ENCODE results near the gene CDK3. TPM values are rescaled to one million over a fixed set of nuclear protein-coding genes. Genes with fewer than 3 reads are reported as not detected.

Gene CDK3
- total RNA-seq, 1 experiment from 2014 or later: 5.2 TPM

DNA sequence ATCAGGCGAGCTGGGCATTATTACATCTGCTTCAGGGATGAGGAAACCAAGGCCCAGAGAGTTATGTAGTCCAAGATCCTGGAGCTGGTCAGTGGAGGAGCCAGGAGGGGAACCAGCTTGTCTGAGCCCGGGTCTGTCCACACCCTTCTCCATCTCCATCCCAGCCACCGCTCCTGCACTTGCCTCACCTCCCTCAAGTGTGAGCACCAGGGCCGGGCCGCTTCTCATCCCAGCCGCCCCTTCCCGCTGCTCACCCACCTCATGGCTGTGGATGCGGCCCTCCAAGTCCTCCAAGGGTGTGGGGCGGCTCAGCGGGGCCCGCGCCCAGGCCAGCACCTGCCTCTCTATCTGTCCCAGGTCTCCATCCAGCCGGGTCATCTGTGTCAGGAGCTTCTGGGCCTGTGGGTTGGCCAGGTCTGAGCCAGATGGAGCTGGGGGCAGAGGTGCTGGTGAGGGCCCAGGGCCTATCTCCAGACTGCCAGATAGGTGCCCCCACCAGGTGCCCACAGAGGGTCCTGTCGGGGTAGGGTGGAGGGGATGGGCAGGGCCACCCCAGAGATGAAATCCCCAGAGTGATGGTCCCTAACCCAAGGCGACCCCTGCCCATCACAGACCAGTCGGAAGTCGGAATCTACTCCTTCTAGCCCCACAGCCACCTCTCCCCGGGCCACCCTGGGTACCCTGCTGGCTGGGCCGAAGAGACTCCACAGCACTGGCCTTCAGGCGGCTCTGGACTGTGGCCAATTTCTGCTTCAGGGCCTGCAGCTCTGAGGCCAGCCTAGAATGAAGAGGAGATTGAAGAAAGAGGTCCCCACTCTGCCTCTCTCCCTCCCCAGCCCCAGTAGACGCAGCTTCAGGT, 17.1 kb downstream of the CDK3 start:
- TF ChIP-seq, protein P1, sequence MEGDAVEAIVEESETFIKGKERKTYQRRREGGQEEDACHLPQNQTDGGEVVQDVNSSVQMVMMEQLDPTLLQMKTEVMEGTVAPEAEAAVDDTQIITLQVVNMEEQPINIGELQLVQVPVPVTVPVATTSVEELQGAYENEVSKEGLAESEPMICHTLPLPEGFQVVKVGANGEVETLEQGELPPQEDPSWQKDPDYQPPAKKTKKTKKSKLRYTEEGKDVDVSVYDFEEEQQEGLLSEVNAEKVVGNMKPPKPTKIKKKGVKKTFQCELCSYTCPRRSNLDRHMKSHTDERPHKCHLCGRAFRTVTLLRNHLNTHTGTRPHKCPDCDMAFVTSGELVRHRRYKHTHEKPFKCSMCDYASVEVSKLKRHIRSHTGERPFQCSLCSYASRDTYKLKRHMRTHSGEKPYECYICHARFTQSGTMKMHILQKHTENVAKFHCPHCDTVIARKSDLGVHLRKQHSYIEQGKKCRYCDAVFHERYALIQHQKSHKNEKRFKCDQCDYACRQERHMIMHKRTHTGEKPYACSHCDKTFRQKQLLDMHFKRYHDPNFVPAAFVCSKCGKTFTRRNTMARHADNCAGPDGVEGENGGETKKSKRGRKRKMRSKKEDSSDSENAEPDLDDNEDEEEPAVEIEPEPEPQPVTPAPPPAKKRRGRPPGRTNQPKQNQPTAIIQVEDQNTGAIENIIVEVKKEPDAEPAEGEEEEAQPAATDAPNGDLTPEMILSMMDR (IDR thresholded peaks at IDR 0.05; ENCODE audit: insufficient read depth in 1 of 2, low read depth in 1 of 2, low read length in 1 of 2, severe bottlenecking in 1 of 2, unreplicated experiment in 1 of 2): no peak
- intact Hi-C loops (cut with micrococcal nuclease; ENCODE audit: unreplicated experiment): no loop called here
- Histone ChIP-seq H3K9me3 (no peaks in the 10 kb centered on the region), H3K4me1 (peaks cover 11% of the 10 kb centered on the region), H3K36me3 (ENCODE audit: control insufficient read depth, insufficient read depth, low read length) (no peaks in the 10 kb centered on the region), H3K4me3 (ENCODE audit: low read depth, low read length) (no peak overlapping the region), H3K27me3 (replicated peaks; ENCODE audit: control insufficient read depth, insufficient read depth, low read length) (no peaks in the 10 kb centered on the region)
- no TSS peak for BruUV-seq (replicated peaks)
- H3K9me3 Mint-ChIP-seq (ENCODE audit: unreplicated experiment): no peaks in the 10 kb centered on the region
- no peak overlapping the region for H3K27ac Mint-ChIP-seq (ENCODE audit: unreplicated experiment)
- CTCF ChIA-PET: interaction anchor here (0.5 to 0.6 kb wide), 2 partner anchors 26 to 91 kb away, joined by 3 to 4 read pairs; no protein-coding TSS in a partner anchor
- no peak overlapping the region for H3K4me3 Mint-ChIP-seq (ENCODE audit: unreplicated experiment)
- H3K4me1 Mint-ChIP-seq (ENCODE audit: low read depth, unreplicated experiment): peaks cover 22% of the 10 kb centered on the region
- peaks cover 5% of the 10 kb centered on the region for H3K36me3 Mint-ChIP-seq (ENCODE audit: insufficient read depth, unreplicated experiment)
- POLR2A ChIA-PET: interaction anchor here (0.9 kb wide), 1 partner anchor 86 kb away, joined by 4 read pairs; the partner anchor contains the start of gene EXOC7
- DNase-seq: no peak
- no peaks in the 10 kb centered on the region for H3K27me3 Mint-ChIP-seq (ENCODE audit: insufficient read depth, unreplicated experiment)

GRCh38 chr17:76018340-76018680, 17.7 kb downstream of the CDK3 start:
- Mint-ChIP-seq H3K4me1 (ENCODE audit: low read depth, unreplicated experiment) (peaks cover 20% of the 10 kb centered on the region), H3K36me3 (ENCODE audit: insufficient read depth, unreplicated experiment) (peaks cover 5% of the 10 kb centered on the region), H3K9me3 (ENCODE audit: unreplicated experiment) (no peaks in the 10 kb centered on the region), H3K4me3 (ENCODE audit: unreplicated experiment) (no peak overlapping the region), H3K27ac (ENCODE audit: unreplicated experiment) (no peak overlapping the region), H3K27me3 (ENCODE audit: insufficient read depth, unreplicated experiment) (no peaks in the 10 kb centered on the region)
- ChIA-PET CTCF (interaction anchor here (0.5 kb wide), 1 partner anchor 91 kb away, joined by 3 read pairs; no protein-coding TSS in a partner anchor), POLR2A (interaction anchor here (0.9 kb wide), 1 partner anchor 85 kb away, joined by 4 read pairs; the partner anchor contains the start of gene EXOC7)
- H3K36me3 ChIP-seq (ENCODE audit: control insufficient read depth, insufficient read depth, low read length): no peaks in the 10 kb centered on the region
- no peaks in the 10 kb centered on the region for H3K9me3 ChIP-seq
- TF ChIP-seq, protein P1 (IDR thresholded peaks at IDR 0.05; ENCODE audit: insufficient read depth in 1 of 2, low read depth in 1 of 2, low read length in 1 of 2, severe bottlenecking in 1 of 2, unreplicated experiment in 1 of 2): no peak
- intact Hi-C loops (cut with micrococcal nuclease; ENCODE audit: unreplicated experiment): no loop called here
- no TSS peak for BruUV-seq (replicated peaks)
- DNase-seq: no peak
- no peaks in the 10 kb centered on the region for H3K27me3 ChIP-seq (replicated peaks; ENCODE audit: control insufficient read depth, insufficient read depth, low read length)
- no peak overlapping the region for H3K4me3 ChIP-seq (ENCODE audit: low read depth, low read length)
- H3K4me1 ChIP-seq: peaks cover 11% of the 10 kb centered on the region

DNA sequence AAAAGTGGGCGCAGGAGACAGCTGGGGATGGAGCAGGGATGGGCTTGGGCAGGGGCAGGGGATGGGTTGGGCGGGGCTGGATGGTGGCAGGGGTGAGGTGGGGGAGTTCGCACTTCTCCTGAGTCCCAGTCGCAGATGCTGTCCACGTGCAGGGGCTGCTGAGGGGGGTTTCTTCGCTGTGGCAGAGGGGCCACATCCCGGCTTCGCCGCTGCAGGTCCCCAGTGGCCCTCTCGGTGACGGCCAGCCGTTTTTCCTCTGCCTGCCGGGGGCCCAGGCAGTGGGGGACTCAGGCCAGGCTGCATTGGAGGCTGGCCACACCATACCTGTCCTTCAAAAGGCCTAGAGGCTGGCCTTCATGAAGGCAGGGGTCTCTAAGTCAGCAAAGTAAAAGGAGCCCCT, 18.1 kb downstream of the CDK3 start:
- Histone ChIP-seq H3K4me3 (ENCODE audit: low read depth, low read length) (no peak overlapping the region), H3K4me1 (peaks cover 8% of the 10 kb centered on the region), H3K36me3 (ENCODE audit: control insufficient read depth, insufficient read depth, low read length) (no peaks in the 10 kb centered on the region), H3K9me3 (no peaks in the 10 kb centered on the region), H3K27me3 (replicated peaks; ENCODE audit: control insufficient read depth, insufficient read depth, low read length) (no peaks in the 10 kb centered on the region)
- ChIA-PET POLR2A (no interaction called here), CTCF (no interaction called here)
- BruUV-seq (replicated peaks): no TSS peak
- Mint-ChIP-seq H3K4me1 (ENCODE audit: low read depth, unreplicated experiment) (peaks cover 15% of the 10 kb centered on the region), H3K36me3 (ENCODE audit: insufficient read depth, unreplicated experiment) (peaks cover 5% of the 10 kb centered on the region), H3K27ac (ENCODE audit: unreplicated experiment) (no peak overlapping the region), H3K9me3 (ENCODE audit: unreplicated experiment) (no peaks in the 10 kb centered on the region), H3K4me3 (ENCODE audit: unreplicated experiment) (no peak overlapping the region), H3K27me3 (ENCODE audit: insufficient read depth, unreplicated experiment) (no peaks in the 10 kb centered on the region)
- TF ChIP-seq, protein P1 (IDR thresholded peaks at IDR 0.05; ENCODE audit: insufficient read depth in 1 of 2, low read depth in 1 of 2, low read length in 1 of 2, severe bottlenecking in 1 of 2, unreplicated experiment in 1 of 2): no peak
- intact Hi-C loops (cut with micrococcal nuclease; ENCODE audit: unreplicated experiment): no loop called here
- DNase-seq: no peak
